Measurements from ENCODE around the gene TLR10.

DNA sequence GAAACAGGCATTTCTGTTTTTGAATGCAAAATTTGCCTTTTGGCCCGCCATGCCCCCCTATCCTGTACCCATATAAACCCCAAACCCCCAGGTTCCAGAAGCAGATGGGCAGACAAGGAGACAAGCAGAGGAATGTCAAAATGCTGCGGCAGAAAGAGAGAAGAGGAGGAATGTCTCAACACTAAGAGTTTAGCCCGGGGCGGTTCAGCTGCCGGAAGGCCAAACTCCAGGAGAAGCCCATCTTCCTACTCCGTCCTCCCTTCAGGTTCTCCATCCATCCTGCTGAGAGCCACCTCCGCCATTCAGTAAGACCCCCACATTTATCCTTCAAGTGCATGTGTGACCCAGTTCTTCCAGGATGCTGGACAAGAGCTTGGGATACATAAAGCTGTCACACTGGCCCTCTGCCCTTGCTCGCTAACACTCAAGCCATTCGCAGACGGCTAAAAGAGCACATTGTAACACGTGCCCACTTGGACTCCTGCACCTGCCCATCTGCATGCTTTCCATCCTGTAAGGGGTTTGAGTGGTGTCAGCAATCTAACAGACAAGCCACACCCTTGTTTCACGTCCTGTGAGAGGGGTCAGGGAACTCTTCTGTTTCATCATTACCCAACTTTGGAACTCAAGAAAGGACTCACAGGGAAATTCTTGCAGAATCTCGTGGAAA, 31.3 kb downstream of the TLR10 start:
- TF ChIP-seq, protein P1, sequence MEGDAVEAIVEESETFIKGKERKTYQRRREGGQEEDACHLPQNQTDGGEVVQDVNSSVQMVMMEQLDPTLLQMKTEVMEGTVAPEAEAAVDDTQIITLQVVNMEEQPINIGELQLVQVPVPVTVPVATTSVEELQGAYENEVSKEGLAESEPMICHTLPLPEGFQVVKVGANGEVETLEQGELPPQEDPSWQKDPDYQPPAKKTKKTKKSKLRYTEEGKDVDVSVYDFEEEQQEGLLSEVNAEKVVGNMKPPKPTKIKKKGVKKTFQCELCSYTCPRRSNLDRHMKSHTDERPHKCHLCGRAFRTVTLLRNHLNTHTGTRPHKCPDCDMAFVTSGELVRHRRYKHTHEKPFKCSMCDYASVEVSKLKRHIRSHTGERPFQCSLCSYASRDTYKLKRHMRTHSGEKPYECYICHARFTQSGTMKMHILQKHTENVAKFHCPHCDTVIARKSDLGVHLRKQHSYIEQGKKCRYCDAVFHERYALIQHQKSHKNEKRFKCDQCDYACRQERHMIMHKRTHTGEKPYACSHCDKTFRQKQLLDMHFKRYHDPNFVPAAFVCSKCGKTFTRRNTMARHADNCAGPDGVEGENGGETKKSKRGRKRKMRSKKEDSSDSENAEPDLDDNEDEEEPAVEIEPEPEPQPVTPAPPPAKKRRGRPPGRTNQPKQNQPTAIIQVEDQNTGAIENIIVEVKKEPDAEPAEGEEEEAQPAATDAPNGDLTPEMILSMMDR (IDR thresholded peaks at IDR 0.05) = no peak
- no peak for TF ChIP-seq POLR2A (IDR thresholded peaks at IDR 0.05)

All from esophagus squamous epithelium (tissue), 4 donors.